HCT116 (cell line): Measurements from ENCODE around the gene DNM1. TPM values are rescaled to one million over a fixed set of nuclear protein-coding genes. Genes with fewer than 3 reads are reported as not detected.
A peak's percentile ranks its signal among the peaks of the same experiment; 100 is the strongest.

Source experiments
- ATAC-seq: fragments of 200-7000 bp; cut with Tn5 transposase; 2 replicates; pipeline ENCODE4 v1.9.1; 2020; ENCODE audit warnings: mild to moderate bottlenecking, moderate library complexity
- BruUV-seq: library from RNA; stranded (reverse); fragments of 400-500 nt; replicated peaks from 2 replicates; lab custom pipeline; 2021; lab: Mats Ljungman, UMichigan
- CTCF ChIA-PET: fragments of 300-600 bp; sonication (Branson Sonifier 250); formaldehyde crosslinking; loops from one replicate; lab custom pipeline; 2021; ENCODE audit warnings: antibody characterized with exemption; lab: Charles Lee
- POLR2A ChIA-PET: fragments of 300-600, 350-600 bp; sonication (Branson Sonifier 250); formaldehyde crosslinking; loops from one replicate; lab custom pipeline; 2021; ENCODE audit warnings: antibody characterized with exemption; lab: Charles Lee
- RAD21 ChIA-PET, 2 experiments: fragments of 300-600 bp; sonication (Branson Sonifier 250); formaldehyde crosslinking; loops; one replicate each; lab custom pipeline; 2023; ENCODE audit warnings: low total read pairs in 2 of 2; ENCODE audit not compliant: uncharacterized antibody in 2 of 2, unreplicated experiment in 2 of 2, low non-redundant PET in 1 of 2; lab: Charles Lee
- DNase-seq: peaks from one replicate; pipeline ENCODE4 v3.0.0-alpha.2; 2010; ENCODE audit warnings: low read depth, low spot score
- H2AFZ ChIP-seq: fragments of 200-600 bp; shearing (Covaris generic), sonication (generic); 2 replicates; pipeline ENCODE4 v1.6.1; 2017; ENCODE audit warnings: low read depth, mixed run types, mixed read lengths, antibody characterized with exemption, low read length; ENCODE audit not compliant: poor library complexity, severe bottlenecking
- H3K27ac ChIP-seq: 2 replicates; pipeline ENCODE4 v1.5.1; 2012; ENCODE audit warnings: low read depth, low read length
- H3K27me3 ChIP-seq: fragments of 200-600 bp; sonication (generic); 2 replicates; pipeline ENCODE4 v1.6.1; 2016; ENCODE audit warnings: mixed run types, low read length, mixed read lengths; ENCODE audit not compliant: insufficient read depth
- H3K36me3 ChIP-seq, 2 experiments: fragments of 200-500 bp in 1 of 2; fragments of 200-600 bp in 1 of 2; sonication (Bioruptor generic) in 1 of 2; sonication (generic) in 1 of 2; 2 replicates each; pipeline versions ENCODE4 v1.5.1 to v1.6.1; 2014 to 2016; ENCODE audit warnings: low read length in 2 of 2, inconsistent platforms in 1 of 2, mixed read lengths in 1 of 2, mixed run types in 1 of 2; ENCODE audit not compliant: insufficient read depth in 2 of 2, control insufficient read depth in 1 of 2
- H3K4me1 ChIP-seq, 2 experiments: fragments of 200-600 bp in 1 of 2; sonication (generic) in 1 of 2; 2 replicates each; pipeline versions ENCODE4 v1.5.1 to v1.6.1; 2012 to 2017; ENCODE audit warnings: low read length in 2 of 2, inconsistent platforms in 1 of 2, mild to moderate bottlenecking in 1 of 2, mixed read lengths in 1 of 2, mixed run types in 1 of 2, moderate library complexity in 1 of 2; ENCODE audit not compliant: insufficient read depth in 2 of 2, control insufficient read depth in 1 of 2
- H3K4me2 ChIP-seq: fragments of 200-600 bp; sonication (generic); 2 replicates; pipeline ENCODE4 v1.6.1; 2017; ENCODE audit warnings: mixed run types, low read length, mixed read lengths
- H3K4me3 ChIP-seq, 2 experiments: fragments of 200-600 bp in 1 of 2; sonication (generic) in 1 of 2; replicated peaks in 1 of 2; 2 replicates each; pipeline ENCODE4 v1.5.1; 2011 to 2016; ENCODE audit warnings: low read length in 2 of 2, control low read depth in 1 of 2, low read depth in 1 of 2, mild to moderate bottlenecking in 1 of 2, mixed read lengths in 1 of 2, mixed run types in 1 of 2
- H3K79me2 ChIP-seq: fragments of 200-600 bp; sonication (generic); 2 replicates; pipeline ENCODE4 v1.6.1; 2017; ENCODE audit warnings: mild to moderate bottlenecking, mixed run types, low read length, moderate library complexity, mixed read lengths; ENCODE audit not compliant: insufficient read depth
- H3K9ac ChIP-seq: fragments of 200-600 bp; sonication (generic); 2 replicates; pipeline ENCODE4 v1.6.1; 2016; ENCODE audit warnings: low read length, mixed read lengths
- H3K9me2 ChIP-seq: fragments of 200-600 bp; sonication (generic), shearing (Covaris generic); 2 replicates; pipeline ENCODE4 v1.6.1; 2017; ENCODE audit warnings: mixed run types, mild to moderate bottlenecking, moderate library complexity; ENCODE audit not compliant: insufficient read depth
- H3K9me3 ChIP-seq, 2 experiments: fragments of 200-500 bp in 1 of 2; fragments of 200-600 bp in 1 of 2; sonication (Bioruptor generic) in 1 of 2; sonication (generic) in 1 of 2; 2 replicates each; pipeline ENCODE4 v1.6.1; 2014 to 2017; ENCODE audit warnings: low read length in 2 of 2, mixed read lengths in 2 of 2, inconsistent platforms in 1 of 2, low read depth in 1 of 2, mild to moderate bottlenecking in 1 of 2, mixed run types in 1 of 2, moderate library complexity in 1 of 2; ENCODE audit not compliant: control insufficient read depth in 1 of 2, insufficient read depth in 1 of 2
- H4K20me1 ChIP-seq: fragments of 200-600 bp; sonication (generic), shearing (Covaris generic); 2 replicates; pipeline ENCODE4 v1.6.1; 2017; ENCODE audit warnings: mixed run types, mild to moderate bottlenecking, moderate library complexity; ENCODE audit not compliant: insufficient read depth
- ATF3 ChIP-seq: IDR thresholded peaks from 2 replicates; pipeline ENCODE4 v1.6.1; 2012
- CEBPB ChIP-seq: IDR thresholded peaks from 2 replicates; pipeline ENCODE4 v1.6.1; 2012; ENCODE audit warnings: low read depth
- CTCF ChIP-seq, 3 experiments: fragments of 200-600 bp in 1 of 3; sonication (generic) in 1 of 3; IDR thresholded peaks in 2 of 3; conservative IDR thresholded peaks in 1 of 3; 2 replicates each; pipeline ENCODE4 v1.5.1; 2012 to 2017; ENCODE audit warnings: low read depth in 2 of 3, low read length in 2 of 3, antibody characterized with exemption in 1 of 3, borderline replicate concordance in 1 of 3, control low read depth in 1 of 3, mild to moderate bottlenecking in 1 of 3, mixed read lengths in 1 of 3, mixed run types in 1 of 3, moderate library complexity in 1 of 3; ENCODE audit not compliant: insufficient read depth in 1 of 3
- ELF1 ChIP-seq: IDR thresholded peaks from 2 replicates; pipeline ENCODE4 v1.6.1; 2012; ENCODE audit warnings: low read depth, borderline replicate concordance
- EZH2 ChIP-seq: fragments of 200-600 bp; sonication (generic); IDR thresholded peaks from 2 replicates; pipeline ENCODE4 v1.6.1; 2017; ENCODE audit warnings: antibody characterized with exemption, mixed run types
- EZH2phosphoT487 ChIP-seq: fragments of 200-600 bp; IDR thresholded peaks from 2 replicates; pipeline ENCODE4 v1.6.1; 2018; ENCODE audit warnings: antibody characterized with exemption, borderline replicate concordance
- FOSL1 ChIP-seq: IDR thresholded peaks from 2 replicates; pipeline ENCODE4 v1.6.1; 2012; ENCODE audit warnings: low read depth
- POLR2A ChIP-seq: IDR thresholded peaks from 2 replicates; pipeline ENCODE4 v1.7.0; 2011; ENCODE audit warnings: borderline replicate concordance; ENCODE audit not compliant: insufficient read depth, insufficient read length; ENCODE audit errors: extremely low read depth
- POLR2AphosphoS5 ChIP-seq: IDR thresholded peaks from 2 replicates; pipeline ENCODE4 v1.6.1; 2011; ENCODE audit warnings: mild to moderate bottlenecking, low read depth, low read length, moderate library complexity
- REST ChIP-seq: IDR thresholded peaks from 2 replicates; pipeline ENCODE4 v1.6.1; 2012; ENCODE audit warnings: low read depth
- SIN3A ChIP-seq: IDR thresholded peaks from 2 replicates; pipeline ENCODE4 v1.6.1; 2012; ENCODE audit warnings: low read depth
- YY1 ChIP-seq: IDR thresholded peaks from 2 replicates; pipeline ENCODE4 v1.6.1; 2011; ENCODE audit warnings: low read length, low read depth, moderate library complexity, mild to moderate bottlenecking; ENCODE audit not compliant: insufficient replicate concordance; ENCODE audit errors: extremely low read depth
- ZFX ChIP-seq: fragments of 450-650 bp; IDR thresholded peaks from 2 replicates; pipeline ENCODE4 v1.6.1; 2017
- intact Hi-C: fragments of 100-400 bp; cut with micrococcal nuclease; formaldehyde crosslinking; loops from 2 replicates; pipeline ENCODE4 v1.10.0; 2022
- total RNA-seq: library from RNA; stranded (reverse); gene quantifications from one replicate; pipeline ENCODE4 v1.2.1, GENCODE V29; 2021; ENCODE audit not compliant: unreplicated experiment

Gene DNM1
- total RNA-seq, 1 experiment from 2014 or later = 12.0 TPM

DNA sequence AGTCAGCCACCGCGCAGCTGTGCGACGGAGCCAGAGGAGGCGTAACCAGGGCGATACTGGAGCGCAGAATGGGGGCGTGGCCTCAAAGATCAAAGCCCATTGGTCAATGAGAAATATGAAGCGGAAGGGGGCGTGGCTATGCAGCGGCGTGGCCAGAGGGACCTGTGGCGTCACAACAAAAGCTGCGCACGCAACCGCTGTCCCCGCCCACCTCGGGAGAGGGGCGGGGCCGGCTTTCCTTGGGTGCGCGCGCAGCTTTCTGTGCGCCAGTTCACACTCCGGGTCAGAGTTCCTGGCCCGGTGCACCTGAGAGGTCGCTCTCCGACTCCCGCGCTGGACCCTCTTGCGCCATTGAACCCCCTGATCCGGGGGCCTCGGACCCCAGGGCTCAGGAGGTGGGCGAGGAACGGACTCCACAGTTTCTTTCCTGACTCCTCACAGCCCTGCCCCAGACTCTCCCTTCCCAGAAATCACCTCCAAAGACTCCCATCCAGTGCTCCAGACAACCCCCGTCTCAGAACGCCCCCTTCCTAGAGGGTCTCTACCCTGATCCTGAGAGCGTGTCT is 72.9 kb downstream of the DNM1 start, which contains the start of gene SWI5 (continued):
- TF ChIP-seq EZH2 (no peak), YY1 (no peak), CEBPB (no peak)

DNA sequence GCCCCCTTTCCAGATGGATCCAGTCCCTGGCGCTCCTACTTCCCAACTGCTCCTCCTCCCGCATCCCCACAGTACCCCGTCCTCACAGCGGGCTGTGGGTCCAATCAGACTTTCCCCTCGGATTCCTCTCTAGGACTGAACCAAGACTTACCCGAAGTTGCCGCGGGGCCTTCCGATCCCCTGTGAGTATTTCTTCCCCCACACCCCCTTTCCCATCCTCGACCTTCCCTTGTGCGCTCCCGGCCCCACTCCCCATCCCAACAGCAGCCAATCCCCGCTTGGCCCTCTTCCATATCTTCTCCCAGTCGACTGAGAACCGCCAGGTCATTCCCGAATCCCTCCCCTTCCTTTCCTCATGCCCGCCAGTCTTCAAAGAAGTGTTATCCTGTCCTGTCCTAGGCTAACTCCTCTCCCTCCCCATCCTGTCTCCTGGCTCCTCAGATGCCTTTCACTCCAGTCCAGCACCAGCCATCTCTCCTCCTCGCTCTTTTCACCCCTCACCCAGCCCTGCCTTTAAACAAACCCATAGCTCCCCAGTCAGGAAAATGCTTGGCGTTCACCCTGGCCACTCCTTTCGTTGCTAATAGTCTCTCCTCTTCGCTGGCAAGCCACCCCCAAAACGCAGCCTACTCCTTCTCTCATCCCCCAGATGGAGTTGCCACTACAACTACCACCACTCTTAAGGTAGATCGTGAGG is 73.5 kb downstream of the DNM1 start:
- ATAC-seq (peak; percentile 13), DNase-seq (no peak)
- Histone ChIP-seq H3K36me3 (peaks cover 7 to 8% of the 10 kb centered on the region in 2 experiments; a peak in 2 of 4 replicates), H3K4me1 (peaks cover 11 to 25% of the 10 kb centered on the region in 2 experiments), H2AFZ (no peak overlapping the region), H3K4me3 (peak overlapping the region; percentile 91 to 99), H3K79me2 (peaks cover 21% of the 10 kb centered on the region), H3K27me3 (no peaks in the 10 kb centered on the region), H4K20me1 (no peaks in the 10 kb centered on the region), H3K4me2 (peak overlapping the region; percentile 93), H3K9me2 (no peaks in the 10 kb centered on the region), H3K9me3 (no peaks in the 10 kb centered on the region), H3K27ac (peak overlapping the region; percentile 73), H3K9ac (peak overlapping the region; percentile 88)
- ChIA-PET POLR2A (interaction anchor here (1.0 to 1.1 kb wide), 2 partner anchors 10 to 85 kb away, joined by 3 read pairs; no protein-coding TSS in a partner anchor), CTCF (interaction anchor here (0.9 to 1.0 kb wide), 2 partner anchors 8 to 19 kb away, joined by 3 read pairs; no protein-coding TSS in a partner anchor), RAD21 (interaction anchor here in 1 of 2 experiments (0.9 kb wide), 1 partner anchor 18 kb away, joined by 3 read pairs; no protein-coding TSS in a partner anchor)
- intact Hi-C loops = no loop called here
- BruUV-seq = TSS peak; percentile 69
- no peak for TF ChIP-seq REST
- TF ChIP-seq POLR2AphosphoS5 = no peak
- TF ChIP-seq EZH2 = no peak
- no peak for TF ChIP-seq YY1
- TF ChIP-seq SIN3A = no peak
- TF ChIP-seq CEBPB = no peak
- no peak for TF ChIP-seq ZFX
- no peak for TF ChIP-seq ATF3
- no peak for TF ChIP-seq EZH2phosphoT487
- TF ChIP-seq CTCF (IDR thresholded peaks at IDR 0.05 in 2 of 3, conservative IDR thresholded peaks at IDR 0.05 in 1 of 3; ENCODE audit: borderline replicate concordance in 1 of 3, insufficient read depth in 1 of 3, low read depth in 2 of 3, low read length in 2 of 3) = no peak
- TF ChIP-seq ELF1 = no peak
- TF ChIP-seq POLR2A = no peak
- TF ChIP-seq FOSL1 = no peak
